Tibial artery (tissue), 4 donors: ENCODE measurements around the gene GDF15.

Experiments used
- DNase-seq, 2 donors: peaks; one replicate each; pipeline ENCODE4 v3.0.0-alpha.2; 2019
- H3K27ac ChIP-seq, 2 donors: fragments of 200-600 bp; sonication (generic) in 1 of 2; 1 replicate in 1 of 2; 2 replicates in 1 of 2; pipeline ENCODE4 v1.5.1; 2018 to 2019; ENCODE audit warnings: mild to moderate bottlenecking in 1 of 2
- H3K27me3 ChIP-seq, 2 donors: fragments of 200-600 bp; sonication (generic) in 1 of 2; one replicate each; pipeline versions ENCODE4 v1.5.1 to v1.6.0; 2016 to 2019
- H3K36me3 ChIP-seq, 3 donors: fragments of 200-600 bp; sonication (generic) in 2 of 3; one replicate each; pipeline ENCODE4 v1.5.1; 2016 to 2019; ENCODE audit warnings: mild to moderate bottlenecking in 2 of 3
- H3K4me1 ChIP-seq, 4 donors: fragments of 200-600 bp; sonication (generic) in 2 of 4; 1 replicate in 3 of 4; 2 replicates in 1 of 4; pipeline ENCODE4 v1.5.1; 2016 to 2019
- H3K4me3 ChIP-seq, 2 donors: fragments of 200-600 bp; sonication (generic) in 1 of 2; 1 replicate in 1 of 2; 2 replicates in 1 of 2; pipeline ENCODE4 v1.5.1; 2018 to 2019; ENCODE audit warnings: mild to moderate bottlenecking in 2 of 2
- H3K9me3 ChIP-seq, 3 donors: fragments of 200-600 bp; sonication (generic) in 1 of 3; one replicate each; pipeline ENCODE4 v1.5.1; 2016 to 2019
- CTCF ChIP-seq, 2 experiments: fragments of 200-600 bp in 1 of 2; fragments of 450-650 bp in 1 of 2; IDR thresholded peaks; one replicate each; pipeline ENCODE4 v1.5.1; 2017 to 2019; ENCODE audit warnings: antibody characterized with exemption in 2 of 2, mild to moderate bottlenecking in 1 of 2, moderate library complexity in 1 of 2
- intact Hi-C: fragments of 100-400 bp; cut with DNase I; formaldehyde crosslinking; loops from one replicate; pipeline ENCODE4 v1.15.0; 2023; ENCODE audit warnings: low total_unique reads

GDF15 gene

GRCh38 chr19:18437491-18438330, 51.8 kb downstream of the GDF15 start, which contains the start of gene ISYNA1:
Gene ISYNA1 (minus strand): TSS chr19:18438133. CDS start chr19:18437979, 154 bp downstream.
- no peak for TF ChIP-seq CTCF (IDR thresholded peaks at IDR 0.05)
- H3K4me1 ChIP-seq: peaks cover 0 to 52% (median 46%) of the 10 kb centered on the region in 4 donors
- H3K9me3 ChIP-seq: no peaks in the 10 kb centered on the region
- peak within 1 kb of the TSS; percentile 58 to 65 for H3K4me3 ChIP-seq
- no peak for DNase-seq
- intact Hi-C loops: no loop called here
- peaks cover 0 to 9% of the 10 kb centered on the region in 2 donors for H3K27me3 ChIP-seq
- peaks cover 5 to 29% (median 15%) of the 10 kb centered on the region in 3 donors for H3K36me3 ChIP-seq
- H3K27ac ChIP-seq: peak within 1 kb of the TSS; percentile 66 to 76

GRCh38 chr19:18438331-18439024, 52.5 kb downstream of the GDF15 start:
- H3K9me3 ChIP-seq: no peaks in the 10 kb centered on the region
- intact Hi-C loops: no loop called here
- no peak for TF ChIP-seq CTCF (IDR thresholded peaks at IDR 0.05)
- DNase-seq: peak in 1 of 2 donors; percentile 87
- peaks cover 6 to 36% (median 17%) of the 10 kb centered on the region in 3 donors for H3K36me3 ChIP-seq
- peaks cover 0 to 5% of the 10 kb centered on the region in 2 donors for H3K27me3 ChIP-seq
- peaks cover 0 to 45% (median 40%) of the 10 kb centered on the region in 4 donors for H3K4me1 ChIP-seq
- H3K27ac ChIP-seq: peak overlapping the region; percentile 66 to 76
- H3K4me3 ChIP-seq: peak overlapping the region; percentile 58 to 65
